GM19043 (cell line): ENCODE measurements around the gene SERPINB7.
"Not testable (repeated sequence)": the region's sequence is repeated elsewhere in the genome, so short reads cannot be mapped to it uniquely, and the experiment has no call there.

Source experiments
- ATAC-seq: cut with Tn5 transposase; IDR thresholded peaks from one replicate; pipeline ENCODE4 v1.9.1; 2021; ENCODE audit warnings: low read depth; ENCODE audit not compliant: unreplicated experiment

The SERPINB7 gene

GRCh38 chr18:63775166-63775730 is at the start of gene SERPINB7:
TSS of gene SERPINB7 (plus strand) at chr18:63775418. CDS start at chr18:63782373, 6,955 bp downstream.
- ATAC-seq = no peak

DNA sequence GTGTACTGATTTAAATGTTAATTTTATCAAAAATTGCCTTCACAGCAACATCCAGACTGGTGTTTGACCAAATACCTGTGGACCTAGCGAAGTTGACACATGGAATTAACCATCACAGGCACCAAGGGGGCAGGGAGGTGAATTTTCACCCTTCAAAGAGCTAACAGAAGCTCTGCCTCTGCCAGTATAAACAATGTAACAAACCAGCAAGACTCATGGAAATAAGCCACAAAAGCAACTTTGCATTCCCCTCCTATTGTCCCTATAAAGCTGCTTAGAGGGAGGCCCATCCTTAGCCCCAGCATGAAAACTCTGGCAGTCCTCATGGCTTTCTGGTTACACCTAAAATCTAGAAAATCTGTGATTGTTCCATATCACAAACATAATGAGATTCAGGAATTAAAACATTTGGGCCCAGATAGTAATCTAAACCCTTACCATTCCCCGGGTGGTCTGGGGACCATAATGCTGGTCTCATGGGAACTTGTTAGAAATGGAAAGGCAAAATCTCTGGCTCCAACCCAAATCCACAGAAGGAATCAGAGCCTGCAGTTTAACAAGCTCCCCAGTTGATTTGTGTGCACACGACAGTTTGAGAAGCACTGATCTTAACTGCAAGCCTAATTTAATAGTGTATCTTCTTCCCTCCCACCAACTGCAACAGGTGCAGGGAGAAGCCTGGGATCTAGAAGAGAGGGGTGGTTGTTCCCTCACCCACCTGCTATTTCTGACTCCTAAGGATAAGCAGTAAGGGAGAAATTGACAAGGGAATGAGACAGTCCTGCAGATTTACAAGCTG is 49.3 kb upstream of the SERPINB7 start:
- ATAC-seq = no peak

DNA sequence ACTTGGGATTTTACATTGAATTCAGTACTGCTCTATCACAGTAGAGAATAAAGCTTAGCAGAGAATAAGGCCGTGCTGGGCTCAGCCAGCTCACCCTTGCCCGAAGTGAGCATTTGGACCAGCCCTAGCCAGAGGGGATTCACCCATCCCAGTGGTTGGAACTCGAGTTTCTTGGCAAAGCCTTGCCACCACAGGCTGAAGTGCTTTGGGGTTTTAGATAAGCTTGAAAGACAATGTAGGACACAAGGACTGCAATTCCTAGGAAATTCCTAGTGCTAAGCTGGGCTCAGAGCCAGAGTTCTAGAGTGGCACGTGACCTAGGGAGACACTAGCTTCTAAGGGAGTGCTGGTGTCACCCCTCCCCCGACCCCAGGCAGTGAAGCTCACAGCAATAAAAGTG is 44.4 kb upstream of the SERPINB7 start:
- ATAC-seq = no peak

DNA sequence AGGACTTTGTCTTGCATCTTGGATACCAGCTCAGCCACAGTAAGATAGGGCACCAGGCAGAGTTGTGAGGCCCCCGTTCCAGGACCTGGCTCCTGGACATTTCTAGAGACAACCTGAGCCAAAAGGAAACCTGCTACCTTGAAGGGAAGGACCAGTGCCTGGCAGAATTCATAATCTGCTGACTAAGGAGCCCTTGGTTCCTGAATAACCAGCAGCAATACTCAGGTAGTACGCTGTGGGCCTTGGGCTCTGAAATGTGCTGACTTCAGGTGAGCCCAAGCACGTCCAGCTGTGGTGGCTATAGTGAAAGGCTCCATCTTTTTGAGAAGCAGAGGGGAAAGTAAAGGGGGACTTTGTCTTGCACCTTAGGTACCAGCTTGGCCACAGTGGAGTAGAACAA is 44.0 kb upstream of the SERPINB7 start:
- no peak for ATAC-seq

GRCh38 chr18:63736876-63737275 is 38.3 kb upstream of the SERPINB7 start:
- no peak for ATAC-seq

DNA sequence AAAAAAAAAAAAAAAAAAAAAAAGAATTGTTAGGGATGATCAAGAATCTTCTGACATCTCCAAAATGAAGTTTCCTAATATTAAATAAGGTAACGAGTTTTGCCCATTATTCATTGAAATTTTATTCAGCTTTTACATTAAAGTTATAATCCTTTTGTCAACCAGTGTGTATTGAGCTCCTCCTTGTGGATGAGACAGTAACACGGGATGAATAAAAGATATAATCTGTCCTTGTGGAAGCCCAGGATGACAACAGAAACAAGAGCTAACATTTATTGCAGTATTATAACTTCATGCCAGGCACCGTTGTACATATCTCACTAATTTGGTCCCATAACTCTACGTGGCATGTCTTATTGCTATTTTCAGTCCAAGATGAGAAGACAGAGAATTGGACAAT is 33.4 kb upstream of the SERPINB7 start:
- ATAC-seq = no peak

- no peak for ATAC-seq
Observed at GRCh38 chr18:63747006-63747405, 28.2 kb upstream of the SERPINB7 start.

DNA sequence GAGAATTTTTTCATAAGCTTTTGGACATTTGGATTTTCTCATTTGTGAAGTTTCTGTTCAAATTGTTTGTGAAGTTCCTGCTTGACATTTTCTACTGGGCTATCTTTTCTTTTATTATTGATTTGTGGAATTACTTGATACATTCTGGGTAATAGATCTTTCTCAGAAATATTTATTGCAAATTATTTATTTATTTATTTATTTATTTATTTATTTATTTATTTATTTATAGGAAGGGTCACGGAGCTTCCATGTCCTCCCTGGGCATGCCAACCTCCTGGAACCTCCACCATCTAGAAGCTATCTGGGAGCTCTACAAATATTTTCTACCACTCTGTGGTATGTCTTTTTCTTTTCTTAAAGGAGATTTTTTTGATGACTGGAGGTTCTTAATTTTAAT is 25.7 kb upstream of the SERPINB7 start:
- no peak for ATAC-seq

- no peak for ATAC-seq
Observed at GRCh38 chr18:63752636-63753035, 22.6 kb upstream of the SERPINB7 start.

DNA sequence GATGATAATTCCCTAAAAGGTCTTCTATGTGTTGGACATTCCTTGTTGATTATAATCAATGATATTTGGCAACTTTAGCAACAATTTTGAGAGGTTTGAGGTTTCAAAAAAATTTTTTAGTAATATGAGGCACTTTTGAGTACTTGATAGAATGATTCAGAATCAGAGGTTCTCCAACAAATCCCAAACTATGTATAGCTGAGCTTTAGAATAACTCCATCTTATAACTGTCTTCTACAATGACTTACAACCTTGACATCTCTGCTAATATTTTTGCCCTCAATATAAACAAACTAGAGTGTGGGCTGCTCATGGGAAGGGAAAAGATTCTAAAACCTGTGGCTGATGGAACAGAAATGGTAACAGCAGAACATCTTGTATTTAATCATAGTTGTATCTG is 21.5 kb upstream of the SERPINB7 start:
- ATAC-seq = no peak

GRCh38 chr18:63757541-63757940 is 17.7 kb upstream of the SERPINB7 start:
- ATAC-seq = no peak

- ATAC-seq = no peak
Observed at GRCh38 chr18:63758615-63759240, 16.5 kb upstream of the SERPINB7 start.

- not testable (repeated sequence) for ATAC-seq
Observed at GRCh38 chr18:63759786-63760185, 15.4 kb upstream of the SERPINB7 start.

- no peak for ATAC-seq
Observed at GRCh38 chr18:63762518-63762917, 12.7 kb upstream of the SERPINB7 start.

DNA sequence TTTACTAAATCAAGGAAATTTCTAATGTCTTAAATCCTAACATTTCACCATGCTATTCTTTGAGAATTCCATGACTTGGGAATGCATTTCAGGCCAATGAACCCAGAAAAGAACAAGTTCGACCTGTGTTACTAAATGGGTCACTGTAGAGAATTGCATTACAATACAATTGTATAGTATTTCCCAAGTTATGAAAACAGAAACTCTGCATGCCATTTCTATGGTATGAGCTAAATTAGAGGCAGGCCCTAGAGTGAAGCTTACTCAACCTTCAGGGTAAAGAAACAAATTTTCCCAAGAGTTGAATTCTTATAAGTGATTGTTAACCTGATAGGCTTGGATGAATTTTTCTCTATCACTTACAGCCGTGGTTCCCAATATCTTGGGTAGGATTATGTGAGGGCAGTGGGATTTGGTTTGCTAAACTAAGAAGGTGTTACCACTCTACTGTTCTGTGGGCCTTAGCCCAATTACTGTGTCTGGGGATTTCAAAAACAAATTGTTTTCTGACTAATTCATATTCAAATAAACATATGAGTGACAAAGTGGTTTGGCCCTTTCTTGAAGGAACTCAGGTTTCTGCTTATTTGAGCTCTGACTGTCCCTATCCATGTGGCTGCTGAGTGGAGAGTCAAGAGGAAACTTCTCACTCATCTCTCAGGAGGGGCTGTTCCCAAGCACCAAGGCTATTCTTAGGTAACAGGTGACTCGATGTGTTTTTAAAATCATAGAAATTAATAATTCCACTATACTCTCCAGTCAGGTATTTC is 11.2 kb upstream of the SERPINB7 start:
- no peak for ATAC-seq

DNA sequence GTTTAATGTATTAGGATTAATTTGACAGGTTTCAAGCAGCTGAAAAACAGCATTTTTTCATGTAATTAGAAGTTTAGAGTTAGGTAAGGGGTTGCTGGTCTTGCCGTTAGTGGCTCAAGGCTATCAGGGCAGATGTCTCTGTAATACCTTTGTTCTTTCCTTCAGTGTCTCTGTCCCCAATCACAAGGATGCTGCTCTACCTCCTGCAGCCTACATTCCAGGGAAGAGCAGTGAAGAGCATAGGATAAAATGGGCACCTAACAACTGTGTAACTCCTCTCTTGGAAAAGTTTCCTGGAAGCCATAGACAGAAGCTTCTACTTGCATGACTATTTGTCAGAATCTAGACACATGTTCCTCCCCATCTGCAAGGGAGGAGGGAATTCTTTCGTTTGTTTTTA is 9.4 kb upstream of the SERPINB7 start:
- no peak for ATAC-seq

DNA sequence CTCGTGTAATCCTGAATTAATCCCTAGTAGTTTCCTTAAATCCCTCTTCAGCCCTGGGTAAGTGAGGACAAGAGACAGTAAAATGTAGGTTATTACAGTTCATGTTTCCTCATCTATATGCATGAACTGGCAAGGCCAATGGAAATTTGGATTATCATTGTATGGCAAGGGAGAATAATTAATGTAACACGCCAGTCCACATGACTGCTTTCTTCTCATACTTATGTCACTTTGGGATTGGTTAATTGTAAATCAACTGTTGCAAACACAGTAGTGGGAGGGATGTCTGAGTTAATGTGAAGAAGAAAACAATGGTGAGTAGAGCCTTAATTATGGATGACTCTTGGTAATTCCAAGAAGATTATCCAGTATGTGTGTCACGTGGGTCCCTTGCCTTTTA is 1.7 kb upstream of the SERPINB7 start:
- no peak for ATAC-seq

DNA sequence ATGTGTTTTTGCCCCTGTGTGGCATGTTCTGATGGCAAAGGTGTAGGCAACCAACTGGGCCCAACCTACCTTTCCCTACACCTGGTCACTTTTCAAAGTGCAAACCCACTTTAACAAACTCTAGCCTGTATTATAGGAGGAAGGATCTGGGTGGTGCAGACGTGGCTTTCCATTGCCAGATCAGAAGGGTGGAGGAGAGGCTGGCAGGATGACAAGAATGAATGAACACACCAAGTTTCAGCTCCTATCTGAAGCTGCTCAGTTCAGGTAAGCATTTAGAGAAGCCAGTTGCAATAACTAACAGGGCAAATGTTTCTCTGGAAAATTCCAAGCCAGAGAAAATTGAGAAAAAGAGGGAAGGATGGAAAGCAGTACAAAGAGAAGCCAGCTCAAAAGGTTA is 707 bp upstream of the SERPINB7 start:
- no peak for ATAC-seq

GRCh38 chr18:63779386-63779785 is 4.2 kb downstream of the SERPINB7 start:
- no peak for ATAC-seq

DNA sequence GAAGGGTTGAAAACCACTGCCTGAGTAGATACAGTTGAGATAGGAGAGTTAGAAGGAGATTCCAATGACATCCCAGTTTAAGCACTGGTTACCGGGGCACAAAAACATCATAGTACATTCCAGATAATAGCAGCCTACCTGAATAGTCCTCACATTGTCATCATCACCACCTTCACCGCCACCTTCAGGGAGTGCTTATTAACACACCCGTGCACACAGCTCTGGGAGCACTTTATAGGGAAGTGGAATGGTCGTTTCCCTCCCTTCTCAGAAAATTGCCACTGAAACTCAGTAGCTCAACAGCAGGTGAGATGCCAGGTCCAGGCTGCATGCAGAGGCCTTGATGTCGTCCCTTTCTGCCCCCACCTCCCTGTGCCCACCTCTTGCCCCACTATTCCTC is 8.2 kb downstream of the SERPINB7 start:
- no peak for ATAC-seq

DNA sequence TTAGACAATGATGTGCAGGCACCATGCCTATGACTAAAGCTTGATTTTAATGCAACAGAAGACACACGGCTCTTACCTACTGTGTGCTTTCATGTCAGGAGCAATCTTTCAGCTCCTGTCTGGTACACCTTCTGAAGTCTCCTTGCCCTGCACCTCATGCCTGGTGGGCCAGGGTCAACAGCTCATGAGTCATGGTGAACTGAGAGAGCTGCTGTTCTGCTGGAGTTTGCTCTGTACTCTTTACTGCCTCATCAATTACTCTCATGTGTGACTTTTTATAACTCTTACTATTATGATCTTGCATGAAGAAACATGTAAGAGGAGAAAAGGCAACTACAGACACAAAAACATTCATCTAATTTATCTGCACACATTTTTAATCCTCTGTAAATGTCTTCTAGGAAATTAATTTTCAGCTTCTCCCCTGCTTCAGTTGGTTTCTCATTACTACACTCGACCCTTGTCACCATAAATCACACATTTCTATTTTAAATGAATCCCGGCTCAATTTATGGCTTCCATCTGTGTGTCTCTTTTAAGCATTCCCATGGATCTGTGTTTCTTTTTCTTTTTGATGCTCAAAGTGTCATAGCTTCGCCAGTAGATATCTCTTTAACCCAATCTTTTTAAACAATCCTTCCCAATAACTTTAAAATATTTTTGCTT is 9.7 kb downstream of the SERPINB7 start:
- ATAC-seq = no peak
